ENCODE measurements around the gene C10orf88.

DNA sequence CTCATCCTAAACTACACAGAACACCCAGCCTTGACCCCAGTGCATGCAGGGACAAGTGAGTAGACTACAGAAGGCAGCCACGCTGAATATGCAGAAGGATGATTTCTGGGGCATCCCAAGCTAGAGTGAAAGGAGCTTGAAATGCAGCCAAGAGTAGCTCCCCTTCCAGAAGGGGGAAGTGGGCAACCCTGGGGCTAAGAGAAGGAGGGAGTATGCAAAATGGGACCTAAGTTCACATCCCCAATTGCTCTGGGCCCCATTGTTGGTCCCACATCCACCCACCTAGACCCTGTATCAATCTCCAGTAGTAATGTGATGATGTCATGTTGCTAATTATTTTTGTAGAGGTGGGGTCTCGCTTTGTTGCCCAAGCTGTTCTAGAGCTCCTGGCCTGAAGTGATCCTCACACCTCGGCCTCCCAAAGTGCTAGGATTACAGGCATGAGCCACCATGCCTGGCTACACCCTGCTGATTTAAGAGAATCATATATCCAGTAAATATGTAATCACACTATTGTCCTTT lies 20.6 kb upstream of the C10orf88 start:
- TF ChIP-seq, protein P1, sequence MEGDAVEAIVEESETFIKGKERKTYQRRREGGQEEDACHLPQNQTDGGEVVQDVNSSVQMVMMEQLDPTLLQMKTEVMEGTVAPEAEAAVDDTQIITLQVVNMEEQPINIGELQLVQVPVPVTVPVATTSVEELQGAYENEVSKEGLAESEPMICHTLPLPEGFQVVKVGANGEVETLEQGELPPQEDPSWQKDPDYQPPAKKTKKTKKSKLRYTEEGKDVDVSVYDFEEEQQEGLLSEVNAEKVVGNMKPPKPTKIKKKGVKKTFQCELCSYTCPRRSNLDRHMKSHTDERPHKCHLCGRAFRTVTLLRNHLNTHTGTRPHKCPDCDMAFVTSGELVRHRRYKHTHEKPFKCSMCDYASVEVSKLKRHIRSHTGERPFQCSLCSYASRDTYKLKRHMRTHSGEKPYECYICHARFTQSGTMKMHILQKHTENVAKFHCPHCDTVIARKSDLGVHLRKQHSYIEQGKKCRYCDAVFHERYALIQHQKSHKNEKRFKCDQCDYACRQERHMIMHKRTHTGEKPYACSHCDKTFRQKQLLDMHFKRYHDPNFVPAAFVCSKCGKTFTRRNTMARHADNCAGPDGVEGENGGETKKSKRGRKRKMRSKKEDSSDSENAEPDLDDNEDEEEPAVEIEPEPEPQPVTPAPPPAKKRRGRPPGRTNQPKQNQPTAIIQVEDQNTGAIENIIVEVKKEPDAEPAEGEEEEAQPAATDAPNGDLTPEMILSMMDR (IDR thresholded peaks at IDR 0.05), result no peak
- TF ChIP-seq EP300 (IDR thresholded peaks at IDR 0.05), result no peak
